GM10248 (cell line): ENCODE results near the gene VWA3A.
A peak's percentile ranks its signal among the peaks of the same experiment; 100 is the strongest.

Source experiments
- CTCF ChIA-PET: fragments of 300-600 bp; sonication (Branson Sonifier 250); formaldehyde crosslinking; extraction: SDS; loops from one replicate; lab custom pipeline; 2021; ENCODE audit warnings: antibody characterized with exemption; lab: Yijun Ruan, JAX
- POLR2A ChIA-PET: fragments of 350-650 bp; sonication (Branson Sonifier 250); formaldehyde crosslinking; extraction: SDS; loops from one replicate; lab custom pipeline; 2020; ENCODE audit warnings: antibody characterized with exemption; lab: Yijun Ruan, JAX
- DNase-seq: peaks from one replicate; pipeline ENCODE4 v3.0.0; 2012; ENCODE audit errors: extremely low spot score
- TF ChIP-seq, protein P1 (sequence below): IDR thresholded peaks from 2 replicates; pipeline ENCODE4 v1.5.1; 2012; ENCODE audit warnings: mild to moderate bottlenecking, low read depth; ENCODE audit errors: extremely low read depth, missing control alignments, control extremely low read depth

Gene VWA3A

DNA sequence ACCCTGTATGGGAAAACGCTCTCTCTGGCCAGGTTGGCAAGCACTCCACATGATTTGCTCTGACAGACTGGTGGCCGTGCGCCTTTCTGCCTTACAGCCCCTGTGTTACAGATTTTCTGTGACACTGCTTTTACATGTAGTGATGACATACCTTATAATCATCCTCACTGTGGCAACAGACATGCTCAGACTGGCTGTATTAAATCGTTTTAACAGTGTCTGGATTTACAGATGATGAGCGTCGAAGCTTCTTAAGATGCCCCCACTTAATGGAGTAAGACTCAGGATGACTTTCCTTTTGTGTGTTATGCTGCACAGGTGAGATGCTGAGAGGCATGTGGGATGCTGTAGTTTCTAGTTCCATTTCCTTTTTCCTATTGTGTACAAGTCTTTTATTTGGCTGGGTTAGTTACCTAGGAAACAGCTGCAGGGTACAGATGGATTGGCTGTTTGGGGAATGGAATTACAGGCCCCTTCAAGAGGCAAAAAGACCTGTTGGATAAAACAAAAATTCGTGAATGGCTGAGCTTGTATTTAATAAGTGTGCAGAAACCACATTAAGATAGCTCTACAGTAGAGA is 20.9 kb upstream of the VWA3A start:
- no peak for DNase-seq
- TF ChIP-seq, protein P1, sequence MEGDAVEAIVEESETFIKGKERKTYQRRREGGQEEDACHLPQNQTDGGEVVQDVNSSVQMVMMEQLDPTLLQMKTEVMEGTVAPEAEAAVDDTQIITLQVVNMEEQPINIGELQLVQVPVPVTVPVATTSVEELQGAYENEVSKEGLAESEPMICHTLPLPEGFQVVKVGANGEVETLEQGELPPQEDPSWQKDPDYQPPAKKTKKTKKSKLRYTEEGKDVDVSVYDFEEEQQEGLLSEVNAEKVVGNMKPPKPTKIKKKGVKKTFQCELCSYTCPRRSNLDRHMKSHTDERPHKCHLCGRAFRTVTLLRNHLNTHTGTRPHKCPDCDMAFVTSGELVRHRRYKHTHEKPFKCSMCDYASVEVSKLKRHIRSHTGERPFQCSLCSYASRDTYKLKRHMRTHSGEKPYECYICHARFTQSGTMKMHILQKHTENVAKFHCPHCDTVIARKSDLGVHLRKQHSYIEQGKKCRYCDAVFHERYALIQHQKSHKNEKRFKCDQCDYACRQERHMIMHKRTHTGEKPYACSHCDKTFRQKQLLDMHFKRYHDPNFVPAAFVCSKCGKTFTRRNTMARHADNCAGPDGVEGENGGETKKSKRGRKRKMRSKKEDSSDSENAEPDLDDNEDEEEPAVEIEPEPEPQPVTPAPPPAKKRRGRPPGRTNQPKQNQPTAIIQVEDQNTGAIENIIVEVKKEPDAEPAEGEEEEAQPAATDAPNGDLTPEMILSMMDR = no peak
- CTCF ChIA-PET = interaction anchor here (0.9 to 3.1 kb wide), 11 partner anchors 9 to 117 kb away, joined by 3 to 15 read pairs (median 4); partner anchors contain the start of gene MOSMO
- POLR2A ChIA-PET = no interaction called here

DNA sequence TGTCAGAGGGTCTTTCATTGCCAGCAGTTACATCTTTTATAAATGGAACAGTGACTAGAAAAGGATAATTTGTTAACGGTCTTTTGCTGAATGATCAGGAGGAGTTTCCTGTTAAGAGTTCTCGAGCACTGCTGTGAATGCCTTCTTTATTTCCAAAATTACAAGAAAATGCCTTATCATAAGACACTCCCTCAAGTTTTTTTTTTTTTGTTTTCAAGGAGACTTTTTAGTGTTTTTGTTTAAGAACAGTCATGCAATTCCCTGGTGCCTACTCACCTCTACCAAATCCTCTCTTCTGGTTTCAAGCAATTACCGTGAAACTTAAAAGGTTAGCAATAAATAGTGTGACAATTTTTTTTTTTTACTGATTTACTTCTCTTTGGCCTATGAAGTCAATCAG is 19.0 kb upstream of the VWA3A start:
- CTCF ChIA-PET = interaction anchor here (0.7 to 3.1 kb wide), 5 partner anchors 11 to 75 kb away, joined by 3 to 15 read pairs (median 4); no protein-coding TSS in a partner anchor
- POLR2A ChIA-PET = no interaction called here
- TF ChIP-seq, protein P1 = no peak
- no peak for DNase-seq

DNA sequence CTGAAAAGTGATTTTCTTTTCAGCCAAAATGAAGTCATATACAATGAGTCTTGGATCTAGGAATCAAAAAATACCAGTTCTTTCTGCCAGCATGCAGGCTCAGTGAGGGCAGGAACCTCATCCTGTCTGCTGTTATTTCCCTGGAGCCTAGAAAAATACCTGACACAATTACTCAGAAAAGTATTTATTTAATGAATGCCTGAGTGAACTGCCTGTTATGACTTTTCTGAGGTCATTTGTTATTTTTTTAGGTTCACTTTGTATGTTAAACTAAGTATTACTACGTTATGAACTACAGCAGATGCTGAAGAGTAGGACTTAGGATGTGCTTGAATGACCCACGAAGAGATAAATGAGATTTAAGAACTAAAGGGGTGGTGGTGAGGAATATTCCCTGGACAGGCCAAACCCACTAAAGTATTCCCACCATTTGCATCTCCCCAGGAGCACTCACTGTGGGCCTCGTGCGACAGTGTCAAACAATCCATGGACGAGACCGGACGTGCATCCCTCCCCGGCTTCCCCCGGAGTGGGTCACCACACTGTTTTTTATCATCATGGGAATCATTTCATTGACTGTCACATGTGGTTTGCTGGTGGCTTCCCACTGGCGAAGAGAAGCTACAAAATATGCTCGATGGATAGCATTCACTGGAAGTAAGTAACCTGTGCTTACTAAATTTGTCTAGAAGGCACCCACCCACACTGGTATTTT is 17.1 kb upstream of the VWA3A start:
- POLR2A ChIA-PET = no interaction called here
- TF ChIP-seq, protein P1 = no peak
- CTCF ChIA-PET = interaction anchor here (1.0 to 6.0 kb wide), 3 partner anchors 26 to 72 kb away, joined by 3 to 313 read pairs (median 47); partner anchors contain the start of genes MOSMO and PDZD9
- DNase-seq = no peak

DNA sequence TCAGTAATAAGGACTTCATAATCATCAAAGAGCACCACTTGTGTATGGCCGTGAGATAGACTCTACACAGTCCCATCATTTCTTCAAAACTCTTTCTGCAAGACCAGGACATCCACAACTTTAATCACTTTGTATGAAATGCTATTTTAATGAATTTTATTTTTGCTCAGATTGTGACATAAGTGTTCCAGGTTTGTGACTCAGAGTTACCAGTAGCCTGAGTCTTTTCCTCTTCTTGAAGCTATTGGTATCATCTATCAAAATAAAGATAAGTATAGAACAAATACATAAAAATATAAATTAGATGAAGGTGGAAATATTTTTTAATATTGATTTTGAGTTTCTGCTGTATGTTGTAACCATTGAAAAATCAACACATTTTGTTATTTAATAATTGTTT is 16.6 kb upstream of the VWA3A start:
- DNase-seq = no peak
- ChIA-PET CTCF (interaction anchor here (0.9 to 6.0 kb wide), 6 partner anchors 8 to 73 kb away, joined by 3 to 313 read pairs (median 42); partner anchors contain the start of genes MOSMO and PDZD9), POLR2A (no interaction called here)
- TF ChIP-seq, protein P1 = no peak

DNA sequence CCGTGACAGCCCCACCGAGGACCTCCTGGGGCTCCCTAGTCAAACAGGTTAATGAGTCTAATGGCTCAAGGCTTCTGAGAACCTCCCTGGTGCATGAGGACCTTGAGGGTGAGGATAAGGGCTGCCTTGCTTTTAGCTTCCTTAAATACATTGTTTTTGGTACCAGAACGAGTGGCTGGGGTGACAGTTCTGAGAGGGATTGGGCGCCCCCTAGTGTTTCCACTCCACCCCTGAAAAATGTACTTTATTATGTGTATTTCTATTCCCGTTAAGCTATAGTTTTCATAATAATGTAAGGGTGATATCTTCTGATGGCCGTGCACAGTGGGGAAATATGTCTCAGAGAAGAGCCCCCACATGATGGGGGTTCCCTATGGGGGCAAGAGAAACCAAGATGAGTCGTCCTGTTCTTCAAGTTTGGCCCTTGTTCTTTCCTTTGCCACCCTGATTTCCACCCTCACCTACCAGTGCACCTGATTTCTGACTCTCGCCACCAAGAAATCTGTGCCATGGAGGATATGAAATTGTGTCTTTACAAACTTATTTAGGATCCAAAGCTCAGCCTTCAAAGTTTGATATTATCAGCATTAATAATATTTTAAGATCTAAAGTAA is 14.5 kb upstream of the VWA3A start:
- TF ChIP-seq, protein P1 = peak; percentile 66
- ChIA-PET POLR2A (no interaction called here), CTCF (interaction anchor here (0.6 to 6.0 kb wide), 54 partner anchors 9 to 421 kb away, joined by 3 to 313 read pairs (median 10); partner anchors contain the start of genes MOSMO, PDZD9, UQCRC2 and VWA3A)
- peak; percentile 67 for DNase-seq

DNA sequence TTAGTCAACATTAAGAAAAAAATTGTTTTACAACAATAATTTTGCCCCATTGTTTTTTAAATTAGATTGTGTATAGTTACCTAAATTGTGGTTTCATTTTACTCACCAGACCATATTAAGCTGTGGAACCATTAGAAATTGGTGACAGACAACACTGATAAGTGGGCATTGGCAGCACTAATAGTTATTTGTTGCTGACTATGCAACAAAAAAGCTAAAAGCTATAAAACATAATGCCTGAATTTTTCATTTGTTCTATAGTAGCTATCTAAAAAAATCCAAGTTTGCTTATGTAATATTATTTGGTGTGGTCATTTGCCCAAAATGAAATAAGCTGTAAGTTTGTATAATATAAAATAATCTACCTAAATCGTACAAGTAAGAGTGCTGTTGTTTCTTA is 13.7 kb upstream of the VWA3A start:
- no peak for DNase-seq
- POLR2A ChIA-PET = no interaction called here
- CTCF ChIA-PET = interaction anchor here (0.8 to 6.0 kb wide), 35 partner anchors 8 to 137 kb away, joined by 3 to 313 read pairs (median 11); partner anchors contain the start of genes MOSMO, PDZD9 and UQCRC2
- TF ChIP-seq, protein P1 = no peak
